Erythroblast (primary cell): ENCODE measurements around the gene ZNF846.

Experiments used
- GATA1 ChIP-seq: IDR thresholded peaks from 2 replicates; pipeline ENCODE4 v1.6.1; 2011; ENCODE audit warnings: low read depth, mild to moderate bottlenecking, control low read depth, low read length, moderate library complexity
- POLR2A ChIP-seq: IDR thresholded peaks from 2 replicates; pipeline ENCODE4 v1.6.1; 2011; ENCODE audit warnings: mild to moderate bottlenecking, low read length

DNA sequence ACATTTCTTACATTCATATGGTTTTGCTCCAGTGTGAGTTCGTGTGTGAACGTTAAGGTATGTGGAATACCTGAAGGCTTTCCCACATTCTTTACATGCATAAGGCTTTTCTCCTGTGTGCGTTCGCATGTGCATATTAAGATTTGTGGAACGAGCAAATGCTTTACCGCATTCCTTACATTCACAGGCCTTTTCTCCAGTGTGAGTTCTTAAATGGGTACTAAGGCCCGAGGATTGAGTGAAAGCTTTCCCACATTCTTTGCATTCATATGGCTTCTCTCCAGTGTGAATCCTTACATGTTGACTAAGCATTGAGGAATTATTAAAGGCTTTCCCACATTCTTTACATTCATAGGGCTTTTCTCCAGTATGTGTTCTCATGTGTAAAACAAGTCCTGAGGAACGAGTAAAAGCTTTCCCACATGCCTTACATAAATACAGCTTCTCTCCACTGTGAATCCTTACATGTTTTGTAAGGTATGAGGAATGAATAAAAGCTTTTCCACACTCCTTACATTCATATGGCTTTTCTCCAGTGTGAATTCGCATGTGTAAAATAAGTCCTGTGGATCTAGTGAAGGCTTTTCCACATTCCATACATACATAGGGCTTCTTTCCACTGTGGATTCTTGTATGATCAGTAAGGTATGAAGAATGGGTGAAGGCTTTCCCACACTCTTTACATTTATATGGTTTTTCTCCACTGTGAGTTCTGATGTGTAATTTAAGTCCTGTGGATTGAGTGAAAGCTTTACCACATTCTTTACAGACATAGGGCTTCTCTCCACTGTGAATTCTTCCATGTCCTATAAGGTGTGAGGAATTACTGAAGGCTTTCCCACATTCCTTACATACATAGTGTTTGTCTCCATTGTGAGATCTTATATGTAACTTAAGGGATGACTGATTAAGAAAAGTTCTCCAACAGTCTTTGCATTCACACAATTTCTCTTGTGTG is 10.7 kb downstream of the ZNF846 start:
- TF ChIP-seq POLR2A (no peak), GATA1 (no peak)
